RWPE1 (cell line): ENCODE data around the gene YWHAH.

ENCODE experiments used
- CTCF ChIA-PET: fragments of 350-600 bp; sonication (Branson Sonifier 250); formaldehyde crosslinking; extraction: SDS; loops from one replicate; lab custom pipeline; 2021; lab: Yijun Ruan, JAX
- POLR2A ChIA-PET: fragments of 400-600 bp; formaldehyde crosslinking; extraction: SDS; loops from one replicate; lab custom pipeline; 2020; ENCODE audit warnings: antibody characterized with exemption; ENCODE audit not compliant: low non-redundant PET; lab: Yijun Ruan, JAX
- DNase-seq: peaks from one replicate; pipeline ENCODE4 v3.0.0; 2012; ENCODE audit warnings: low spot score
- H3K27ac ChIP-seq: fragments of 450-650 bp; 2 replicates; pipeline ENCODE4 v1.5.1; 2017
- TF ChIP-seq, protein P1 (sequence below): fragments of 450-650 bp; conservative IDR thresholded peaks from 2 replicates; pipeline ENCODE4 v1.5.1; 2017; ENCODE audit warnings: low read depth, mild to moderate bottlenecking

Gene YWHAH

GRCh38 chr22:31983911-31984656 is 39.7 kb downstream of the YWHAH start:
- POLR2A ChIA-PET = interaction anchor here (0.6 kb wide), 1 partner anchor 67 kb away, joined by 3 read pairs; no protein-coding TSS in a partner anchor
- no peak for DNase-seq

GRCh38 chr22:31987218-31987617 is 42.9 kb downstream of the YWHAH start:
- no peak overlapping the region for H3K27ac ChIP-seq
- CTCF ChIA-PET = interaction anchor here (0.8 kb wide), 1 partner anchor 16 kb away, joined by 3 read pairs; no protein-coding TSS in a partner anchor
- TF ChIP-seq, protein P1, sequence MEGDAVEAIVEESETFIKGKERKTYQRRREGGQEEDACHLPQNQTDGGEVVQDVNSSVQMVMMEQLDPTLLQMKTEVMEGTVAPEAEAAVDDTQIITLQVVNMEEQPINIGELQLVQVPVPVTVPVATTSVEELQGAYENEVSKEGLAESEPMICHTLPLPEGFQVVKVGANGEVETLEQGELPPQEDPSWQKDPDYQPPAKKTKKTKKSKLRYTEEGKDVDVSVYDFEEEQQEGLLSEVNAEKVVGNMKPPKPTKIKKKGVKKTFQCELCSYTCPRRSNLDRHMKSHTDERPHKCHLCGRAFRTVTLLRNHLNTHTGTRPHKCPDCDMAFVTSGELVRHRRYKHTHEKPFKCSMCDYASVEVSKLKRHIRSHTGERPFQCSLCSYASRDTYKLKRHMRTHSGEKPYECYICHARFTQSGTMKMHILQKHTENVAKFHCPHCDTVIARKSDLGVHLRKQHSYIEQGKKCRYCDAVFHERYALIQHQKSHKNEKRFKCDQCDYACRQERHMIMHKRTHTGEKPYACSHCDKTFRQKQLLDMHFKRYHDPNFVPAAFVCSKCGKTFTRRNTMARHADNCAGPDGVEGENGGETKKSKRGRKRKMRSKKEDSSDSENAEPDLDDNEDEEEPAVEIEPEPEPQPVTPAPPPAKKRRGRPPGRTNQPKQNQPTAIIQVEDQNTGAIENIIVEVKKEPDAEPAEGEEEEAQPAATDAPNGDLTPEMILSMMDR = no peak
- POLR2A ChIA-PET = interaction anchor here (0.6 kb wide), 1 partner anchor 488 kb away, joined by 3 read pairs; the partner anchor contains the start of gene FBXO7
- DNase-seq = no peak

More at GRCh38 chr22:31983911-31984656, 39.7 kb downstream of the YWHAH start:
- no peak overlapping the region for H3K27ac ChIP-seq
- CTCF ChIA-PET = no interaction called here
- TF ChIP-seq, protein P1 = no peak

DNA sequence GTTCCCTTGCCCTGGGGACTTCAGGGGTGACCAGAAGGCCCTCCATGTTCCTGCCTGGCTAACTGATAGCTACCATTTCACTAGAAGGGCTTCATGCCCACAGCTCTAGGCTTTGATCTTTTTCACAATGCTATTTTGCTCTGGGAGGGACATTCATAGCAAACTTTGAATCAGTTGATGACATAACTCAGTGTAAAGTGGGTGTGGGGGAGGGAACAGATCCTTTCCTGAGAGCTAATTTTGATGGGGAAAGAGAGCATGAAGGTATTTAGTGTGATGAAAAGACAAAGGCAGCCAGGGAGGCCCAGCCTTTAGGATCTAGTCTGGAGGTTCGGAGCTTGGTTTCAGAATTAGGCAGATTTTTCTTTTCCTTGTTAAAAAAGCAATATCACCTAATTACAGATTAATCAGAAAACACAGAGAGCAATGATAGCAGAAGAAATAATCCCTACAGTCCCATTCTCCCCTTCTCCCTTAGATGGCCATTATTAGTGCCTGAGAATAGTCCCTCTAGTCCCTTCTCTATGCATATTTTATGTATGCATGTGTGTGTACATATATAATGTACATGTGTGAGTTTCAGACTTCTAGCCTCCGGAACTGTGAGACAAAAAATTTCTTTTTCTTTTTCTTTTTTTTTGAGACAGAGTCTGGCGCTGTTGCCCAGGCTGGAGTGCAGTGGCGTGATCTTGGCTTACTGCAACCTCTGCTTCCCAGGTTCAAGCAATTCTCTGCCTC is 46.9 kb downstream of the YWHAH start:
- POLR2A ChIA-PET = no interaction called here

DNA sequence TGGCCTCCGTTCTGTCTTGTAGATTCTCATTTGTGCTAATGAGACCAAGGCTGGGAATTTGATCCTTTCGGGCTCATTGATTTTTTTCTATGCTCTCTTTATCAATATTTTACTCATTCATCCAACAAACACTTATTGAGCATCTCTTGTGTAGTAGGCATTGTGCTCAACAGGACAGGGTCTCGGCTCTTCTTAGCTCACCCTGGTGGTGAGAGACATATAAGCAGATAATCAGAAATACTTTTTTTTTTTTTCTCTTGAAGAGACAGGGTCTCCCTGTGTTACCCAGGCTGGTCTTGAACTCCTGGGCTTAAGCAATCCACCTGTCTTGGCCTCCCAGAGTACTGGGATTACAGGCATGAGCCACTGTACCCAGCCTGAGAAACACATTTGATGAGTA is 50.7 kb downstream of the YWHAH start:
- TF ChIP-seq, protein P1 = no peak
- no peak overlapping the region for H3K27ac ChIP-seq
- POLR2A ChIA-PET = no interaction called here
- CTCF ChIA-PET = interaction anchor here (0.6 kb wide), 1 partner anchor 12 kb away, joined by 3 read pairs; no protein-coding TSS in a partner anchor
- no peak for DNase-seq

More for the DNA sequence above, 46.9 kb downstream of the YWHAH start:
- CTCF ChIA-PET = no interaction called here
- DNase-seq = no peak
- TF ChIP-seq, protein P1 = no peak
- no peak overlapping the region for H3K27ac ChIP-seq

GRCh38 chr22:31995807-31996206 is 51.5 kb downstream of the YWHAH start:
- POLR2A ChIA-PET = no interaction called here
- H3K27ac ChIP-seq = no peak overlapping the region
- CTCF ChIA-PET = no interaction called here
- TF ChIP-seq, protein P1 = no peak
- no peak for DNase-seq

DNA sequence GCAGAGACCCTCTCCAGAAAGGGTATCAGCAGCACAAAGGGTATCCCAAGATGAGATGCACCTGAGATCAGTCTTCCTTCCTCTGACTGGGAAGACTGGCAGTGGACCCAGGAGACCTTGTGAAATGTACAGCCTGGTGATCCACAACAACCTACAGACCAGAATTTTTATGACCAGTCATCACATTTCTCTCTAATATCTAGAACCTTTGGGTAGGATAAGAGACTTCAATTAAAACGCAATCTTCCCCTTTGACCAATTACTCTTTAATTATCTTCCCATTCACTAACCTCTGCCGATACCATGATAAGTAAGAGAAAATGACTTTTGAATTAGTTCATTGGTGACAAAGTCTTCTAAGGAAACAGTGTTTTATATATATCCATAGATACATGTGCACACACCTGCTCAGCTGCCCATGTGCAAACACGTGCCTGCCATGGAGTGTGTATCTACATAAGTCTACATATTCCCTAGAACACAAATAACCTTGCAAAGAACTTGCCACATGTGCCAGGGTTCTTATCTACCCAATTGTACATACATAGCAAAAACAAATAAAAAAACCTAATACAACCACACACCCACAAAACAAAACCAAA is 54.5 kb downstream of the YWHAH start:
- H3K27ac ChIP-seq = no peak overlapping the region
- ChIA-PET POLR2A (no interaction called here), CTCF (no interaction called here)
- DNase-seq = no peak
- TF ChIP-seq, protein P1 = no peak
